ENCODE data around the gene AUP1.

GRCh38 chr2:74514368-74515270, 14.9 kb downstream of the AUP1 start, which contains the start of gene TLX2:
- TF ChIP-seq ARNTL (CRISPR knock-in tag; IDR thresholded peaks at IDR 0.05; ENCODE audit: borderline replicate concordance, low read depth): no peak
- TF ChIP-seq ZNF565 (CRISPR knock-in tag; conservative IDR thresholded peaks at IDR 0.05; ENCODE audit: low read depth): no peak
- no peak for TF ChIP-seq ZNF70 (CRISPR knock-in tag; IDR thresholded peaks at IDR 0.05)
- no peak for TF ChIP-seq ESRRG (CRISPR knock-in tag; IDR thresholded peaks at IDR 0.05)
- TF ChIP-seq ZFP3 (CRISPR knock-in tag; IDR thresholded peaks at IDR 0.05): no peak
- TF ChIP-seq ZFP30 (CRISPR knock-in tag; IDR thresholded peaks at IDR 0.05): no peak
- no peak for TF ChIP-seq POU6F1 (CRISPR knock-in tag; IDR thresholded peaks at IDR 0.05; ENCODE audit: borderline replicate concordance, low read depth)
- TF ChIP-seq TCF4 (CRISPR knock-in tag; IDR thresholded peaks at IDR 0.05; ENCODE audit: borderline replicate concordance): no peak
- no peak for TF ChIP-seq CREB5 (CRISPR knock-in tag; IDR thresholded peaks at IDR 0.05; ENCODE audit: low read depth)
- TF ChIP-seq SNAI2 (CRISPR knock-in tag; IDR thresholded peaks at IDR 0.05): no peak
- TF ChIP-seq BACH2 (CRISPR knock-in tag; IDR thresholded peaks at IDR 0.05; ENCODE audit: borderline replicate concordance): no peak
- TF ChIP-seq TOX (CRISPR knock-in tag; IDR thresholded peaks at IDR 0.05; ENCODE audit: borderline replicate concordance): no peak

Measured in SK-N-SH treated with all-trans-retinoic acid at 6 μM for 48 hours (cell line).